IPS DF 6.9 (cell line): ENCODE data around the gene ZCCHC24.

Experiments used
- DNase-seq: peaks from one replicate; pipeline ENCODE4 v3.0.0-alpha.2; 2013; ENCODE audit warnings: low read depth, low spot score
- H3K27ac ChIP-seq: one replicate; pipeline ENCODE4 v1.5.1; 2013; ENCODE audit warnings: low read length, control low read depth
- H3K27me3 ChIP-seq: 2 replicates; pipeline ENCODE4 v1.6.1; 2013; ENCODE audit warnings: mild to moderate bottlenecking, low read length; ENCODE audit not compliant: control insufficient read depth, insufficient read depth
- H3K36me3 ChIP-seq: 2 replicates; pipeline ENCODE4 v1.6.1; 2013; ENCODE audit warnings: low read length; ENCODE audit not compliant: control insufficient read depth, insufficient read depth
- H3K4me1 ChIP-seq: 2 replicates; pipeline ENCODE4 v1.6.1; 2013; ENCODE audit warnings: low read length; ENCODE audit not compliant: control insufficient read depth, insufficient read depth
- H3K4me3 ChIP-seq: 2 replicates; pipeline ENCODE4 v1.5.1; 2013; ENCODE audit warnings: mild to moderate bottlenecking, low read length
- H3K9me3 ChIP-seq: 2 replicates; pipeline ENCODE4 v1.6.1; 2013; ENCODE audit warnings: low read length, inconsistent platforms; ENCODE audit not compliant: control insufficient read depth, insufficient read depth
- WGBS: extraction: QIAGEN DNeasy Blood & Tissue Kit; methylation state at CpG from one replicate; pipeline ENCODE4 v1.1.7; 2013; ENCODE audit warnings: mixed read lengths, missing lambda C conversion rate; ENCODE audit not compliant: insufficient read length, insufficient coverage; 5-methylcytosine and 5-hydroxymethylcytosine counted together

ZCCHC24 gene

DNA sequence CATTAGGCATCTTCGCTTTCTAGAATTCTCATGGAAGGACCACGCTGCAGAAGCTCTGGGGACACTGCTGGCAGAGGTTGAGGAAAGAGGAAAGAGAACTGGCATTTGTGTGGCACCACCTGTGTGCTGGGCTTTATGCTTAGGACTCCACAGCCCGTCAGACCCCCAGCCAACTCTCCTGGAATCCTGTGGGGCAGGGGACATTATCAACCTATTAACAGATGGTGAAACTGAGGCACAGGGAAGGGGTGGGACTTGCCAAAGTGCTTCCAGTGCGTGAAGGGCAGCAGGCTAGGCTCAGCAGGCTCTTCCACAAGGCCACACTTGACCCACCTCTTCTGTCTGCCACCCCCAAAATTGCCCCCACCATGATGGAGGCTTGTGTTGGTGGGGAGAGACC is 46.8 kb downstream of the ZCCHC24 start:
- DNase-seq: no peak
- Histone ChIP-seq H3K27ac (no peak overlapping the region), H3K9me3 (no peaks in the 10 kb centered on the region)

DNA sequence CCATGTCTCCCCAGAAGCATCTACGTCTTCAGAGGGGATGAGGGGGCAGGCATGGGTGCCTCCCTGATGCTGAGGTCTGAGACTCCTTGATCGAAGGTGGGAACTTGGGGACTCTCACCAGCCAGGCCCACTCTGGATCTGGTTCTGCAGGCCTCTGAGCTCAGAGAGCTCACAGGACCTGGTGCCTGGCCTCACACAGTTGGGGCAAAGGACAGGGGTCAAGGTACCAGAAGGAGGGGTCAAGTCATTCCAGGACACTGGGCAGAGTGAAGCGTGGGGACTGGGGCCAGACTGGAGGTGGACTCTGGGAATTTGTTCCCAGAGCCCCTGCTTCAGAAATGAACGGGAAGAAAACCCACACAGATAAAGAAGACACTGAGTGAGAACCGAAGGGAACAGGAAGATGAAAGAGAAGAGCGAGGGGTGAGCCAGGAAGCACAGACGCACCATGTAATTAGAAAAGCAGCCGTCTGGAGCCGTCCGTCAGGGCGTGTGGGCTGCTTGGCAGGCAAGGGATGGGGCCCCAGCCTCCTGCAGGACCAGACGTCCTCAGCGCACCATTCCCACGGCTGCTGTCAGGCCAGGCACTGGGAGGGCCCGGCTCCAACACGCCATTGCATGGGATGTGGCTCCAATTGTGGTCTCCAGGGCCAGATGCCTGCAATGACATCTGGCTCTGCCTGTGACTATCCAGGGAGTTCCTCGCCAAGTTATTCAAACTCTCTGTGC is 47.7 kb downstream of the ZCCHC24 start:
- Histone ChIP-seq H3K4me3 (no peak overlapping the region), H3K9me3 (no peaks in the 10 kb centered on the region), H3K27ac (no peak overlapping the region), H3K4me1 (peaks cover 9% of the 10 kb centered on the region), H3K36me3 (no peaks in the 10 kb centered on the region), H3K27me3 (no peaks in the 10 kb centered on the region)
- DNase-seq: no peak
- WGBS: no CpG with 5 or more reads among the region's 17 CpGs

More for the DNA sequence above, 46.8 kb downstream of the ZCCHC24 start:
- H3K4me1 ChIP-seq: peaks cover 11% of the 10 kb centered on the region
- no peak overlapping the region for H3K4me3 ChIP-seq
- no CpG with 5 or more reads among the region's 4 CpGs for WGBS
- H3K27me3 ChIP-seq: no peaks in the 10 kb centered on the region
- no peaks in the 10 kb centered on the region for H3K36me3 ChIP-seq

DNA sequence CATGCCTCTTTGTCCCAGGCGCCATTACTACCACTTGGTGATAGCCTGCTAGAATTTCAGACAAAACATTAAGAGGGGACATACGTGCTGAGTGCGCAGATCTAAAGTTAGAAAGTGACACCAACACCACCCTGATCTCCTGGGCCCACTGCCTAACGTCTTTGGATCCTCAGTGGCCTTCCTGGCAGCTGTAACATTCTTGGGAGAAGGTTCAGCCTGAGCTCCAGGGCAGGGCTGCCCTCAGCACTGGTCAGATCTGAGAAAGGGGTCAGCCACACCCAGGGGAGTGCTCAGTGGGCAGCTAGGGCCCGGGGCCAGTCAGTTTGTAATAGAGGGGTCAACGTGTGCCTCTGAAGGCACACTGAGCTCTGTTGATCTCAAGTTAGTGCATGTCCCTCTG is 48.4 kb downstream of the ZCCHC24 start:
- H3K4me1 ChIP-seq: peaks cover 9% of the 10 kb centered on the region
- H3K27ac ChIP-seq: no peak overlapping the region
- no peak overlapping the region for H3K4me3 ChIP-seq
- no peaks in the 10 kb centered on the region for H3K27me3 ChIP-seq
- WGBS: no CpG with 5 or more reads among the region's 6 CpGs
- no peaks in the 10 kb centered on the region for H3K9me3 ChIP-seq
- H3K36me3 ChIP-seq: no peaks in the 10 kb centered on the region
- no peak for DNase-seq

DNA sequence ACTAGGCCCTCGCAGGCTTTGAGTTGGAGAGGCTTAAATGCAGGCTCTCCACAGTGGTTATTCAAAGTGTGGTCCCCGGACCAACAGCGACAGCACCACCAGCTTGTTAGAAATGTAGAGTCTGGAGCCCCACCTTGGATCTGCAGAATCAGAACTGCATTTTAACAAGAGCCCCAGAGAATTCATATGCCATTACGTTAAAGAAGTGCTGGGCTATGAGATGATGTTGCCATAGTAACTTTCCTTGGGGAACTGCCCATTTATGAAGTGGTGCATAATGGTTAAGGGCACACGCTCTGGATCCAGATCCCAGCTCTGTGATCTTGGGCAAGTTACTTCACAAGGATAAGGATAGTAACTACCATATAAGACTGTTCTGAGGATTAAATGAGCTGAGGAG is 48.9 kb downstream of the ZCCHC24 start:
- Histone ChIP-seq H3K4me1 (peaks cover 9% of the 10 kb centered on the region), H3K36me3 (no peaks in the 10 kb centered on the region), H3K27me3 (no peaks in the 10 kb centered on the region), H3K4me3 (no peak overlapping the region), H3K9me3 (no peaks in the 10 kb centered on the region), H3K27ac (no peak overlapping the region)
- WGBS: no CpG with 5 or more reads among the region's 5 CpGs
- no peak for DNase-seq

DNA sequence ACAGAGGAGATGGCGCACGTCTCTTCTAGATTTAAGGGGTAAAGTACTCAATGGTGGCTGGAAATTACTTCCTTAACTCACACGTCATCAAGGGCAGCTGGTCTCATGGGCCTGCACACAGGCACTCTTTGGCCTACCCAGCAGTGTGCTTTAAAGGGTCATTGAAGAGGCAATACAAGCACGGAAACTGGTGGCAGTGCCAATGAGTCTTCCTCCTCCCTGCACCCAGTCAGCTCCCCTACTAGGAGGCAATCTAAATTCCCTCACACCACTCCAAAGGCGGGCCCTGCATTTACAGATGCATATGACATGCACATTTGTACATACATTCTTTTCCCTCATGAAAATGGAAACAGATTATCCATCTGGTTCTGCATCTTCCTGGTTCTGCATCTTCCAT is 50.8 kb downstream of the ZCCHC24 start:
- no CpG with 5 or more reads among the region's 5 CpGs for WGBS
- no peak for DNase-seq
- Histone ChIP-seq H3K9me3 (no peaks in the 10 kb centered on the region), H3K27me3 (no peaks in the 10 kb centered on the region), H3K27ac (no peak overlapping the region), H3K4me3 (no peak overlapping the region), H3K36me3 (no peaks in the 10 kb centered on the region), H3K4me1 (peaks cover 9% of the 10 kb centered on the region)

DNA sequence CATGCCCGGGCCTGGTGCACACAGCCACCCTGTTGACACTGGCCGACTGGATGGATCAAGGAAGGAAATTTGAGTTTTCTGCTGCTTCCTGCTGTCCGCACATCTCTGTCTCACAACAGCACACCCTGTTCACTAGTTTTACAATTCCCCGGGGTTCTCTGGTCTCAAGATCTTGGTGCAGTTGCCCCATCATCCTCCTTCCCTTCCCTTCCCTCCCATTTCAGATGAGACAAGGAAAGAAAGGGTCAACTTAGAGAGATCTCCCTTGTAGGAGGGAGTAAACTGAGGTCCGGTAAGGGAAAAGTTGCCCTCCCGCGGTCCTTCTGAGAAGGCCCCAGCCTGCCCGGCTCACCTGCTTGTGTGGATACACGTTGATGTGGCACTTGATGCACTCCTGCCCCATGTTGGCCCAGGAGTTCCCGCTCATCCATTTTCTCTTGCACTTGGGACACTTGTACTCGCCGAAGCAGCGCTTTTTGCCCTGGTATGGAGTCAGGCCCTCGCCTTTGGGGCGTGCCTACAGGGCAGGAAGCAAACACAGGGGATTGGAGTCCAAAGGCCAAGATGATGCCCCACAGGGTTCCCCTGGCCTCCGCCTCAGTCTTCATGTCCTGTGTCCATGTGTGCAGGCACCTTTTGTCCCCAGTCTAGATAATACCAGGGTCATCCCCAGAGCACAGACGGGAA is 51.4 kb downstream of the ZCCHC24 start:
- Histone ChIP-seq H3K4me1 (peaks cover 4% of the 10 kb centered on the region), H3K9me3 (no peaks in the 10 kb centered on the region), H3K36me3 (no peaks in the 10 kb centered on the region), H3K27ac (no peak overlapping the region), H3K27me3 (no peaks in the 10 kb centered on the region), H3K4me3 (no peak overlapping the region)
- WGBS: no CpG with 5 or more reads among the region's 17 CpGs
- no peak for DNase-seq

DNA sequence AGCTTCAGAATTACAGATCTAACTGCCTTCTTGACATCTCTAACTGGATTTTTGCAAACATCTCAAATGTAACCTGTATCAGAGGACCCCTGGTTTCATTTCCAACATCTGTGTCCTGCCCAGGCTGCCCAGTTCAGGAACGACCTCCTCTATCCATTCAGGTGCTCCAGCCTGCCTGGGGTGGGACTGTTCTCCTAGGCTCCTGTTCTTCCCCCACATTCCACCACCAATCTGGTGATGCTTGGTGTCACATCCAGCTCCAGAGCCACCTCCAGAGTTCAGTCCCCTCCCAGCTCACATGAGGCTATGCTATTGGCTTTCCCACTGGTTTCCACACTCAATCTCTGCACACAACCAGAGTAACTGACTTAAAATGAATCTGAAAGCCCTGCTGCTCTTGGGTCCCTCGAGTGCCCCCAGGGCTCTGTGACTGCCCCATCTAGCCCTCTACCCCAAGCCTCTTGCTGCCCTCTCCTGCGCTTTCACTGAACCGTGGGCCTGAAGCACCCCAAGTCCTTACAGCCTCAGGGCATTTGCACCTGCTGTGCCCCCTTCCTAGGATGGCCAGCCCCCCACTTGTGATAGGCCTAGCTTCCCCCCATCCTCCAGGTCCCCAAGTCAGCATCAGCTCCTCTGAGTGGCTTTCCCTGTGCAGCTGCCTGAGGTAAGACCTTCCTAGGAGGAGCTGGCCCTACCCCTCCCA is 52.1 kb downstream of the ZCCHC24 start:
- Histone ChIP-seq H3K9me3 (no peaks in the 10 kb centered on the region), H3K4me1 (peaks cover 2% of the 10 kb centered on the region; the same call in 1 of the 2 replicates), H3K36me3 (no peaks in the 10 kb centered on the region), H3K27me3 (no peaks in the 10 kb centered on the region), H3K4me3 (no peak overlapping the region), H3K27ac (no peak overlapping the region)
- no peak for DNase-seq
- WGBS: no CpG with 5 or more reads among the region's 4 CpGs

DNA sequence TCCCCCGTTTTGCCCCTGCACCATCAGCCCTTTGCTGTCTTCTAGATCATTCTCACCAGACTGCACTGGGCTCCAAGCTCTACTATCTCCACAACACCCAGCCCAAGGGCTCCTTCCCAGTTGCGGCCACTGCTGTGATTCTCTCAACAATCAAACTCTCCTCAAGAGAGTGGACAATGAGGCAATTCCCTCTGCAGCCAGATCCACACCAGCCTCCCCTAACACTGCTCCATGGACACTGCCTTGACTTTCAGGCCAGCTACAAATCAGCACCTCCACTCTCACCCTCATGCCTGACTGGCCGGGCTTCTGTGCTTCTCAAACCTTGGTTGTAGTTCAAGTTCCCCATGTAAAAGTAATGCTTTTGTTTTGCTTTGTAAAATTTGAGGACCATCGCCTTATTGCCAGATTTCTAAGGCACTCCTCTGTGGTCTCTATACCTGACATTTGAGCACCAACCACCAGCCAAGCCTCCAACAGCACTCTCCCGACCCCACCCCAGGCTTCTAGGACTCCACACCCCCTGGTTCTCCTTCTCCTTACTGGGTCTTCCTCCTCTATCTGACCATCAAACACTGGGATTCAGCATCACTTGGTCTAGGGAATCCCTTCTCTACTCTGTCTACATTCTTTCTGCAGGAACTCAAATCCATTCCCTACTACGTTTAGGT is 52.8 kb downstream of the ZCCHC24 start:
- Histone ChIP-seq H3K27ac (no peak overlapping the region), H3K4me1 (peaks cover 2% of the 10 kb centered on the region; the same call in 1 of the 2 replicates), H3K27me3 (no peaks in the 10 kb centered on the region), H3K36me3 (no peaks in the 10 kb centered on the region), H3K4me3 (no peak overlapping the region; the same call in 1 of the 2 replicates), H3K9me3 (no peaks in the 10 kb centered on the region)
- no CpG with 5 or more reads among the region's 6 CpGs for WGBS
- DNase-seq: no peak

DNA sequence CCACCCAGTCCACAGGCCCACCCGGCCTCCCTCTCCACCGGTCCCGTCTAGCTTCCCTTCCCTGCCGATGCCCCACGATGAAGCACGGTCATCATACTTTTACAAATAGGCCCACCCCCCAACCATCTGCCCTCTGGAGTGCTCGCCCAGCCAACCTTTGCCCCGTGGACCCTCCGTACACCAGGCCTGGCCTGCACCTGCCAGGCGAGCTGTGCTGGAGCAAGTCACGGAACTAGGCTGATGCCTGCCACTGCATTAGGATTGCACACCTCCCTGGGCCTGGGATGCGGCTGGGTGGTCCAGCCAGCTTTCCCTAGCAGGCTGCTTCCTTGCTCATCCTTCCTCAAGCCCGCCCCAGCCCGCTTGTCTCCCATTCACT is 53.4 kb downstream of the ZCCHC24 start:
- no CpG with 5 or more reads among the region's 14 CpGs for WGBS
- Histone ChIP-seq H3K27me3 (no peaks in the 10 kb centered on the region), H3K9me3 (no peaks in the 10 kb centered on the region), H3K4me3 (no peak overlapping the region), H3K4me1 (peaks cover 2% of the 10 kb centered on the region; the same call in 1 of the 2 replicates), H3K36me3 (no peaks in the 10 kb centered on the region), H3K27ac (no peak overlapping the region)
- no peak for DNase-seq
